Spleen (tissue), 7 donors: ENCODE measurements around the gene TMPRSS11D.

ENCODE experiments used
- POLR2A ChIP-seq, 3 donors: fragments of 450-650 bp; IDR thresholded peaks; one replicate each; pipeline ENCODE4 v1.5.1; 2017; ENCODE audit warnings: antibody characterized with exemption in 3 of 3, mild to moderate bottlenecking in 1 of 3
- TF ChIP-seq, protein P1 (sequence below), 11 experiments: fragments of 200-600 bp in 7 of 11; fragments of 450-650 bp in 4 of 11; sonication (generic) in 4 of 11; IDR thresholded peaks in 8 of 11; conservative IDR thresholded peaks in 3 of 11; 1 replicate in 7 of 11; 2 replicates in 4 of 11; pipeline versions ENCODE4 v1.4.0 to v1.8.0; 2016 to 2021; ENCODE audit warnings: antibody characterized with exemption in 11 of 11, inconsistent platforms in 4 of 11, mild to moderate bottlenecking in 1 of 11
- donor health status: DM: no; HTN: no; CAD: no; lungs with moderate emphysema.
- donor health status: DM: no; HTN: no; CAD: no.
- donor health status: DM: no; HTN: no; CAD: no.

DNA sequence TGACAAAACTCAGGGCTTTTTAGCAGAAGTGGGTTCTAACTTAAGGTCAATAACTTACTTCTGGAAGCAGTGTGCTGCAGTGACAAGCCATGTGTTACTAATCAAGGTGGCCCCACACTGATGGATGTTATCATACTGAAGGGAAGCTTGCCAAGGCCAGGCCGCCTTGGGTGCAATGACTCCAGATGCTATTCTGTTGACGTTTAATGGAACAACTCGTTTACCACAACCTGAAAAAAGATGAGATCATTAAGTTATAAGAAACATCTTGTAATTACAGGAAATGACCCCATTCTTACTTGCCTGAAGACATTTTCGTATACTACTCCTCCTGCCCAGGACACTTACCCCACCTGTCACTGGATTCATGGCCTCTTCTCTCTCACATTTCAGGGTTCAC, 38.9 kb upstream of the TMPRSS11D start:
- TF ChIP-seq, protein P1, sequence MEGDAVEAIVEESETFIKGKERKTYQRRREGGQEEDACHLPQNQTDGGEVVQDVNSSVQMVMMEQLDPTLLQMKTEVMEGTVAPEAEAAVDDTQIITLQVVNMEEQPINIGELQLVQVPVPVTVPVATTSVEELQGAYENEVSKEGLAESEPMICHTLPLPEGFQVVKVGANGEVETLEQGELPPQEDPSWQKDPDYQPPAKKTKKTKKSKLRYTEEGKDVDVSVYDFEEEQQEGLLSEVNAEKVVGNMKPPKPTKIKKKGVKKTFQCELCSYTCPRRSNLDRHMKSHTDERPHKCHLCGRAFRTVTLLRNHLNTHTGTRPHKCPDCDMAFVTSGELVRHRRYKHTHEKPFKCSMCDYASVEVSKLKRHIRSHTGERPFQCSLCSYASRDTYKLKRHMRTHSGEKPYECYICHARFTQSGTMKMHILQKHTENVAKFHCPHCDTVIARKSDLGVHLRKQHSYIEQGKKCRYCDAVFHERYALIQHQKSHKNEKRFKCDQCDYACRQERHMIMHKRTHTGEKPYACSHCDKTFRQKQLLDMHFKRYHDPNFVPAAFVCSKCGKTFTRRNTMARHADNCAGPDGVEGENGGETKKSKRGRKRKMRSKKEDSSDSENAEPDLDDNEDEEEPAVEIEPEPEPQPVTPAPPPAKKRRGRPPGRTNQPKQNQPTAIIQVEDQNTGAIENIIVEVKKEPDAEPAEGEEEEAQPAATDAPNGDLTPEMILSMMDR (IDR thresholded peaks at IDR 0.05 in 8 of 11, conservative IDR thresholded peaks at IDR 0.05 in 3 of 11), result no peak
- TF ChIP-seq POLR2A (IDR thresholded peaks at IDR 0.05), result no peak
